ENCODE results near the gene ANKRD37.

Gene ANKRD37

GRCh38 chr4:185364886-185365285, 31.8 kb upstream of the ANKRD37 start:
- peaks cover 3% of the 10 kb centered on the region for H3K4me1 ChIP-seq (ENCODE audit: insufficient read depth, low read length)
- H3K4me3 ChIP-seq (ENCODE audit: low read length), result no peak overlapping the region
- H3K36me3 ChIP-seq (ENCODE audit: insufficient read depth, low read length), result no peaks in the 10 kb centered on the region
- no peaks in the 10 kb centered on the region for H3K27me3 ChIP-seq (ENCODE audit: insufficient read depth, low read length)
- no peak overlapping the region for H2AFZ ChIP-seq (ENCODE audit: low read depth, low read length)
- peaks cover 2% of the 10 kb centered on the region for H3K9me3 ChIP-seq (ENCODE audit: low read length)

- Histone ChIP-seq H2AFZ (ENCODE audit: low read depth, low read length) (no peak overlapping the region), H3K9me3 (ENCODE audit: low read length) (peaks cover 2% of the 10 kb centered on the region), H3K4me3 (ENCODE audit: low read length) (no peak overlapping the region), H3K4me1 (ENCODE audit: insufficient read depth, low read length) (peaks cover 13% of the 10 kb centered on the region), H3K27me3 (ENCODE audit: insufficient read depth, low read length) (no peaks in the 10 kb centered on the region), H3K36me3 (ENCODE audit: insufficient read depth, low read length) (peaks cover 4% of the 10 kb centered on the region)
Observed at GRCh38 chr4:185369731-185370130, 26.9 kb upstream of the ANKRD37 start.

DNA sequence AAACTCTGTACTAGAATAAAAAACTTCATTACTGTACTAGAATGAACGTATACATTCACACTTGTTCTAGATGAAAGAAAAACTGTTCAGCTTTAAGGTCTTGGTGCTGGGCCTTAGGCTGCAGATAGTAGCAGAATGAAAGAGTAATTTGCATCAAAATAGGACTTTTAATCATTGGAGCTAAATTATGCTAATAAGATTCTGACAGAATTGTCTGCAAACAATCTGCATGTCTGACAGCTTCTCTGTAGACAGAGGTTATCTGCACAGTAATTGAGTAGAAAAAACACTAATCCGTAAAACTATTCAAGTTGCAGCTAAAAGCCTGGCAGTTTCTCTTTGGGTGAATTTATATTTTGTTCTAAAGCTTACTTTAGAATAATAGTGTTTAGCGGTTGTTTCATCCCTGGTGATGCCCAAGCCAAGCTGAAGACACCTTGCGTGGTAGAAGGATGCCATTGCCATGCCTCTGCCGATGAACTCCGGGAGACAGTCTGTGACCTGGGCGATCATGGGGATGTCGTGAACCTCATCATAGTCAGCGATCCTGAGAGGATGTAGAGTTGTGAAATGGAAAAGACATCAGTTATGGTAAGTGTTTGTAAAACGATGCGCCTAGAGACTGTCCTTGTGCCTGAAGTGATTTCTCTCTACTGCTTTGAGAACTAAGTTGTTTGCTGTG, 26.2 kb upstream of the ANKRD37 start:
- no peak overlapping the region for H2AFZ ChIP-seq (ENCODE audit: low read depth, low read length)
- H3K27me3 ChIP-seq (ENCODE audit: insufficient read depth, low read length), result no peaks in the 10 kb centered on the region
- peaks cover 4% of the 10 kb centered on the region for H3K36me3 ChIP-seq (ENCODE audit: insufficient read depth, low read length)
- peaks cover 13% of the 10 kb centered on the region for H3K4me1 ChIP-seq (ENCODE audit: insufficient read depth, low read length)
- H3K4me3 ChIP-seq (ENCODE audit: low read length), result no peak overlapping the region
- peaks cover 2% of the 10 kb centered on the region for H3K9me3 ChIP-seq (ENCODE audit: low read length)

DNA sequence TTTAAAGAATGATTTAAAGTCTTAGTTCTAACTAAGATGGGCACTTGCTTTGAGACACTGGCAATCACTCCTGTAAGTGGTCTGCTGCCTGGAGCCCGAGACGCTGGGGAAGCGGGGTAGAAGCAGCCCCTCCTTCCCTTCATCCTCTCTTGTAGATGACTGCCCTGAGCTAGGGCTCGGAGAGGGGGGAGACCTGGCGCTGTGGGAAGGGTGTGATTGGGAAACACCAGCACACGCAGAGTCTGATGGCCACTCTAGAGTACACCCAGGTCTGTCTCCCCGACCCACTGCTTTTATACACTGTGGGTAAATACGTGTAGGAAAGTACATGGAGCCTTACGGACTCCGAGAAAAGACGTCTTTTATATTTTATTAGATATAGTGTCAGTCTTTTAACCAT, 24.9 kb upstream of the ANKRD37 start:
- Histone ChIP-seq H3K9me3 (ENCODE audit: low read length) (peaks cover 2% of the 10 kb centered on the region), H3K36me3 (ENCODE audit: insufficient read depth, low read length) (peaks cover 5% of the 10 kb centered on the region), H3K4me3 (ENCODE audit: low read length) (no peak overlapping the region), H3K4me1 (ENCODE audit: insufficient read depth, low read length) (peaks cover 13% of the 10 kb centered on the region), H2AFZ (ENCODE audit: low read depth, low read length) (no peak overlapping the region), H3K27me3 (ENCODE audit: insufficient read depth, low read length) (no peaks in the 10 kb centered on the region)

- Histone ChIP-seq H3K36me3 (ENCODE audit: insufficient read depth, low read length) (peaks cover 11% of the 10 kb centered on the region), H2AFZ (ENCODE audit: low read depth, low read length) (no peak overlapping the region), H3K9me3 (ENCODE audit: low read length) (peaks cover 5% of the 10 kb centered on the region), H3K4me3 (ENCODE audit: low read length) (no peak overlapping the region), H3K27me3 (ENCODE audit: insufficient read depth, low read length) (no peaks in the 10 kb centered on the region), H3K4me1 (ENCODE audit: insufficient read depth, low read length) (peaks cover 13% of the 10 kb centered on the region)
Observed at GRCh38 chr4:185374027-185374426, 22.6 kb upstream of the ANKRD37 start.

- H3K9me3 ChIP-seq (ENCODE audit: low read length), result peaks cover 5% of the 10 kb centered on the region
- H3K4me1 ChIP-seq (ENCODE audit: insufficient read depth, low read length), result peaks cover 13% of the 10 kb centered on the region
- peaks cover 11% of the 10 kb centered on the region for H3K36me3 ChIP-seq (ENCODE audit: insufficient read depth, low read length)
- H2AFZ ChIP-seq (ENCODE audit: low read depth, low read length), result no peak overlapping the region
- H3K27me3 ChIP-seq (ENCODE audit: insufficient read depth, low read length), result no peaks in the 10 kb centered on the region
- no peak overlapping the region for H3K4me3 ChIP-seq (ENCODE audit: low read length)
Observed at GRCh38 chr4:185374573-185374972, 22.1 kb upstream of the ANKRD37 start.

GRCh38 chr4:185378264-185378663, 18.4 kb upstream of the ANKRD37 start:
- no peaks in the 10 kb centered on the region for H3K4me1 ChIP-seq (ENCODE audit: insufficient read depth, low read length)
- peaks cover 7% of the 10 kb centered on the region for H3K36me3 ChIP-seq (ENCODE audit: insufficient read depth, low read length)
- H3K4me3 ChIP-seq (ENCODE audit: low read length), result no peak overlapping the region
- H3K27me3 ChIP-seq (ENCODE audit: insufficient read depth, low read length), result no peaks in the 10 kb centered on the region
- no peak overlapping the region for H2AFZ ChIP-seq (ENCODE audit: low read depth, low read length)
- H3K9me3 ChIP-seq (ENCODE audit: low read length), result peaks cover 13% of the 10 kb centered on the region

- H3K27me3 ChIP-seq (ENCODE audit: insufficient read depth, low read length), result no peaks in the 10 kb centered on the region
- no peaks in the 10 kb centered on the region for H3K4me1 ChIP-seq (ENCODE audit: insufficient read depth, low read length)
- H3K36me3 ChIP-seq (ENCODE audit: insufficient read depth, low read length), result peaks cover 7% of the 10 kb centered on the region
- peaks cover 16% of the 10 kb centered on the region for H3K9me3 ChIP-seq (ENCODE audit: low read length)
- no peak overlapping the region for H3K4me3 ChIP-seq (ENCODE audit: low read length)
- H2AFZ ChIP-seq (ENCODE audit: low read depth, low read length), result no peak overlapping the region
Observed at GRCh38 chr4:185379326-185380295, 17.0 kb upstream of the ANKRD37 start.

DNA sequence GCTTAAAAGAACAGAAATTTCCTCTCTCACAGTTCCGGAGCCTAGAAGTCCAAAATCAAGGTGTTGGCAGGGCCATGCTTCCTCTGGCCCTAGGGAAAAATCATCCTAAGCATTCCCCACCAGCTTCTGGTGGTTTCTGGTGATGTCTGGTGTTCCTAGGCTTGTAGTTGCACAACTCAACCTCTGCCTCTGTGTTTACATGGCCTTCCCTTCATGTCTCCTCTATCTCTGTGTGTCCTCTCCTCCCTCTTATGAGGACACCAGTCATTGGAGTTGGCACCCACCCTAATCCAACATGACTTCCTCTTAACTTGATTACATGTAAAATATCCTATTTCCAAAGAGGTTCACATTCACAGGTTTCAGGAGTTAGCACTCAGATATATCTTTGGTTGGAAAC, 16.3 kb upstream of the ANKRD37 start:
- Histone ChIP-seq H3K9me3 (ENCODE audit: low read length) (peaks cover 16% of the 10 kb centered on the region), H3K4me1 (ENCODE audit: insufficient read depth, low read length) (no peaks in the 10 kb centered on the region), H3K27me3 (ENCODE audit: insufficient read depth, low read length) (no peaks in the 10 kb centered on the region), H3K36me3 (ENCODE audit: insufficient read depth, low read length) (peaks cover 7% of the 10 kb centered on the region), H2AFZ (ENCODE audit: low read depth, low read length) (no peak overlapping the region), H3K4me3 (ENCODE audit: low read length) (no peak overlapping the region)

DNA sequence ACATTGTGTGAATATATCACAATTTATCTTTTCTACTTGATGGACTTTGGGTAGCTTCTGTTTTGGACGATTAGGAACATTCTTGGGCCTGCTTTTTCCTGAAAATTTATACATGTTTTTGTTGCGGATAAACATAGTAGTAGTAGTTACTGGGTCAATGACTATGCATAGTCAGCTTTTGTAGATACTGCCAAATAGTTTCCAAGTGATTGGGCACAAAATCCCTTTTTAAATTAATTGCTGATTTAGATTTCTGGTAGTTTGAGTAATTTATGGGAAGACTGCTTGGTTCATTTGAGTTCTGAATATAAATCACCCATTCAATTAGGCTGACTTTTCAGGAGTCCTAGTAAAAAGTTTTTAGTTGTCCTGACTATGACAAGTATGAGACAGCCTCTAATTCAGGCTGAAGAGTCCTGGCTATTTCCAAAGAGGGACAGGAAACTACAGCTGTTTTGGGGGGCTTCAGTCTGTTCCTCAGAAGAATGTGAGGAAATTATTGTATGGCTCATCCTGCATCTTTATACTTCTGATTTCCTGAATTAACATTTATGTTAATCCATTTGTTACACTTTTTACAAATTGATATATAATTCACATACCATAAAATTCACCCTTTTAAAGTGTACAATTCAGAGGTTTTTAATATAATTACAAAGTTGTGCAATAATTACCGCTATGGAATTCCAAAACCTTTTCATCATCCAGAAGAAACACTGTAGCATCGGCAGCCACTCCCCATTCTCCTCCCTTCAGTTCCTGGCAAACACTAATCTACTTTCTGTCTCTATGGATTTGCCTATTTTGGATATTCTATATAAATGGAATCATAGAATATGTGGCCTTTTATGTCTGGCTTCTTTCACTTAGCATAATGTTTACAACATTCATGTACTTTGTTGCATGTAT, 15.1 kb upstream of the ANKRD37 start:
- Histone ChIP-seq H3K4me1 (ENCODE audit: insufficient read depth, low read length) (no peaks in the 10 kb centered on the region), H3K27me3 (ENCODE audit: insufficient read depth, low read length) (no peaks in the 10 kb centered on the region), H3K9me3 (ENCODE audit: low read length) (peaks cover 16% of the 10 kb centered on the region), H3K4me3 (ENCODE audit: low read length) (no peak overlapping the region), H2AFZ (ENCODE audit: low read depth, low read length) (no peak overlapping the region), H3K36me3 (ENCODE audit: insufficient read depth, low read length) (peaks cover 7% of the 10 kb centered on the region)

DNA sequence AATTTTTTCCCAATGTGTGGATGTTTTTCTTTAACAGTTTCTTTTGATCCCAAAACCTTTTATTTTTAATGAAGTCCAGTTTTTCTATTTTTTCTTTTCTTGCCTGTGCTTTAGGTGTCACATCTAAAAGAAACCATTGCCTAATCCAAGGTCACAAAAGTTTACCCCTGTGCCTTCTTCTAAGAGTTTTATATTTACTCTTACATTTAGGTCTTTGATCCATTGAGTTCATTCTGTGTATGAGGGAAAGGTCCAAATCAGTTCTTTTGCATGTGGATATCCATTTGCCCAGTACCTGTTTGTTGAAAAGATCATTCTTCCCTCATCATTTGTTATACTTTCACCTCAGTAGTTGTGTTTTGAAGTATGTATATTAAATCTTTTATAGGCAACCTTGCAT, 13.9 kb upstream of the ANKRD37 start:
- H3K9me3 ChIP-seq (ENCODE audit: low read length), result peaks cover 16% of the 10 kb centered on the region
- no peaks in the 10 kb centered on the region for H3K4me1 ChIP-seq (ENCODE audit: insufficient read depth, low read length)
- no peak overlapping the region for H2AFZ ChIP-seq (ENCODE audit: low read depth, low read length)
- no peak overlapping the region for H3K4me3 ChIP-seq (ENCODE audit: low read length)
- H3K36me3 ChIP-seq (ENCODE audit: insufficient read depth, low read length), result peaks cover 2% of the 10 kb centered on the region
- H3K27me3 ChIP-seq (ENCODE audit: insufficient read depth, low read length), result no peaks in the 10 kb centered on the region

GRCh38 chr4:185383451-185383850, 13.2 kb upstream of the ANKRD37 start:
- Histone ChIP-seq H3K4me1 (ENCODE audit: insufficient read depth, low read length) (no peaks in the 10 kb centered on the region), H3K27me3 (ENCODE audit: insufficient read depth, low read length) (no peaks in the 10 kb centered on the region), H2AFZ (ENCODE audit: low read depth, low read length) (no peak overlapping the region)

More at GRCh38 chr4:185383451-185383850, 13.2 kb upstream of the ANKRD37 start:
- Histone ChIP-seq H3K4me3 (ENCODE audit: low read length) (no peak overlapping the region), H3K9me3 (ENCODE audit: low read length) (peaks cover 12% of the 10 kb centered on the region), H3K36me3 (ENCODE audit: insufficient read depth, low read length) (no peaks in the 10 kb centered on the region)

Measured in neuron (in vitro differentiated cells).